Endothelial cell of umbilical vein (primary cell): Measurements from ENCODE around the gene HHLA2. TPM values are rescaled to one million over a fixed set of nuclear protein-coding genes. Genes with fewer than 3 reads are reported as not detected.

Experiments
- BruUV-seq: library from RNA; stranded (reverse); fragments of 400-500 nt; replicated peaks from 2 replicates; lab custom pipeline; 2021; lab: Mats Ljungman, UMichigan
- CTCF ChIA-PET: fragments of 300-600, 350-600 bp; sonication (Branson Sonifier 250); formaldehyde crosslinking; loops from one replicate; lab custom pipeline; 2021; ENCODE audit warnings: antibody characterized with exemption, inconsistent platforms; lab: Charles Lee
- POLR2A ChIA-PET: fragments of 300-600, 350-600 bp; sonication (Branson Sonifier 250); formaldehyde crosslinking; loops from one replicate; lab custom pipeline; 2021; ENCODE audit warnings: antibody characterized with exemption, inconsistent platforms; lab: Charles Lee
- DNase-seq: peaks from one replicate; pipeline ENCODE4 v3.0.0-alpha.2; 2011; ENCODE audit warnings: low read depth, low spot score
- FAIRE-seq: peaks from 2 replicates; lab custom pipeline; 2011; peaks lifted over from hg19 to GRCh38; lab: Jason Lieb, UNC
- H2AFZ ChIP-seq: 2 replicates; pipeline ENCODE4 v1.6.0; 2012; ENCODE audit warnings: low read depth, low read length, control low read depth, inconsistent platforms
- H3K27ac ChIP-seq: 2 replicates; pipeline ENCODE4 v1.5.1; 2011; ENCODE audit warnings: low read depth, mild to moderate bottlenecking, control low read depth, low read length, moderate library complexity; ENCODE audit not compliant: insufficient read depth
- H3K27me3 ChIP-seq, 2 experiments: 2 replicates each; pipeline versions ENCODE4 v1.6.0 to v1.6.1; 2011; ENCODE audit warnings: low read length in 2 of 2, mixed read lengths in 1 of 2; ENCODE audit not compliant: control insufficient read depth in 2 of 2, insufficient read depth in 2 of 2
- H3K36me3 ChIP-seq, 2 experiments: 2 replicates in 1 of 2; 3 replicates in 1 of 2; pipeline ENCODE4 v1.5.1; 2011; ENCODE audit warnings: low read length in 2 of 2, mild to moderate bottlenecking in 1 of 2, moderate library complexity in 1 of 2; ENCODE audit not compliant: control insufficient read depth in 2 of 2, insufficient read depth in 2 of 2; ENCODE audit errors: extremely low read depth in 1 of 2
- H3K4me1 ChIP-seq: 3 replicates; pipeline ENCODE4 v1.5.1; 2011; ENCODE audit warnings: mild to moderate bottlenecking, low read length; ENCODE audit not compliant: control insufficient read depth, insufficient read depth; ENCODE audit errors: extremely low read depth
- H3K4me2 ChIP-seq: 2 replicates; pipeline ENCODE4 v1.6.1; 2011; ENCODE audit warnings: low read length, control low read depth, mixed read lengths; ENCODE audit not compliant: insufficient read depth
- H3K4me3 ChIP-seq, 3 experiments: fragments of 200-600 bp in 1 of 3; sonication (generic), shearing (Covaris generic) in 1 of 3; replicated peaks in 1 of 3; 2 replicates each; pipeline ENCODE4 v1.5.1; 2011 to 2016; ENCODE audit warnings: control low read depth in 3 of 3, low read length in 3 of 3, mild to moderate bottlenecking in 2 of 3, inconsistent platforms in 1 of 3, low read depth in 1 of 3, moderate library complexity in 1 of 3; ENCODE audit not compliant: insufficient read depth in 1 of 3
- H3K79me2 ChIP-seq: 2 replicates; pipeline ENCODE4 v1.6.0; 2012; ENCODE audit warnings: low read length, inconsistent platforms; ENCODE audit not compliant: control insufficient read depth, insufficient read depth
- H3K9ac ChIP-seq: replicated peaks from 2 replicates; pipeline ENCODE3; 2011; ENCODE audit warnings: low read length, control low read depth; ENCODE audit not compliant: insufficient read depth; ENCODE audit errors: extremely low read depth
- H3K9me1 ChIP-seq: replicated peaks from 3 replicates; pipeline ENCODE4 v1.6.0; 2011; ENCODE audit warnings: mild to moderate bottlenecking, low read length; ENCODE audit not compliant: control insufficient read depth, insufficient read depth; ENCODE audit errors: extremely low read depth
- H3K9me3 ChIP-seq: replicated peaks from 2 replicates; pipeline ENCODE4 v1.5.1; 2012; ENCODE audit warnings: low read length, inconsistent platforms; ENCODE audit not compliant: control insufficient read depth, insufficient read depth
- H4K20me1 ChIP-seq: replicated peaks from 2 replicates; pipeline ENCODE3; 2011; ENCODE audit warnings: mild to moderate bottlenecking, low read length; ENCODE audit not compliant: control insufficient read depth, insufficient read depth; ENCODE audit errors: extremely low read depth
- CTCF ChIP-seq, 2 donors: IDR thresholded peaks; 1 replicate in 1 of 2; 2 replicates in 1 of 2; pipeline ENCODE4 v1.5.1; 2011; ENCODE audit warnings: low read length in 2 of 2, mild to moderate bottlenecking in 2 of 2, moderate library complexity in 2 of 2, control low read depth in 1 of 2, inconsistent platforms in 1 of 2, low read depth in 1 of 2; ENCODE audit not compliant: insufficient read depth in 1 of 2; ENCODE audit errors: extremely low read depth in 1 of 2
- EZH2 ChIP-seq: IDR thresholded peaks from 2 replicates; pipeline ENCODE4 v1.6.1; 2012; ENCODE audit warnings: borderline replicate concordance, low read depth, mild to moderate bottlenecking, moderate library complexity, low read length, inconsistent platforms; ENCODE audit not compliant: severe bottlenecking
- FOS ChIP-seq: IDR thresholded peaks from 2 replicates; pipeline ENCODE4 v1.6.1; 2011; ENCODE audit warnings: mild to moderate bottlenecking, low read length, moderate library complexity, borderline replicate concordance; ENCODE audit not compliant: insufficient read depth
- GATA2 ChIP-seq: IDR thresholded peaks from 2 replicates; pipeline ENCODE4 v1.7.0; 2011; ENCODE audit warnings: low read depth, mild to moderate bottlenecking, moderate library complexity, mixed read lengths, low read length; ENCODE audit not compliant: insufficient read length, insufficient read depth
- JUN ChIP-seq: IDR thresholded peaks from 2 replicates; pipeline ENCODE4 v1.6.1; 2011; ENCODE audit warnings: borderline replicate concordance, low read depth; ENCODE audit not compliant: insufficient read length, insufficient read depth
- MAX ChIP-seq: IDR thresholded peaks from 2 replicates; pipeline ENCODE4 v1.6.1; 2011; ENCODE audit not compliant: insufficient read depth, insufficient read length
- MYC ChIP-seq: IDR thresholded peaks from one replicate; pipeline ENCODE4 v1.6.1; 2011; ENCODE audit warnings: mild to moderate bottlenecking, low read depth, low read length
- POLR2A ChIP-seq: IDR thresholded peaks from 2 replicates; pipeline ENCODE4 v1.6.1; 2012; ENCODE audit warnings: low read depth, mild to moderate bottlenecking, control low read depth, low read length
- POLR2AphosphoS5 ChIP-seq: IDR thresholded peaks from 2 replicates; pipeline ENCODE4 v1.6.1; 2012; ENCODE audit warnings: low read depth, mild to moderate bottlenecking, control low read depth, low read length, moderate library complexity; ENCODE audit not compliant: insufficient read depth
- dilution Hi-C: fragments of 300-500 bp; cut with MboI; formaldehyde crosslinking; loops from one replicate; pipeline ENCODE4 v1.15.0; 2019; ENCODE audit warnings: low sequenced_read_pairs; ENCODE audit not compliant: extremely low pct_ligation_motif_present
- intact Hi-C: fragments of 100-400 bp; cut with micrococcal nuclease; formaldehyde crosslinking; loops from one replicate; pipeline ENCODE4 v1.10.0; 2022
- polyA plus RNA-seq, 4 experiments: library from polyadenylated mRNA; depleted of rRNA in 3 of 4; stranded (reverse) in 3 of 4; unstranded in 1 of 4; fragments of >200 nt; gene quantifications; 2 replicates each; pipeline versions ENCODE4 v1.2.1 to v1.2.3, GENCODE V29; 2011 to 2012; ENCODE audit warnings: missing spikeins in 1 of 4
- total RNA-seq: library from RNA; stranded (reverse); gene quantifications from 2 replicates; pipeline ENCODE4 v1.2.3, GENCODE V29; 2021

Gene HHLA2
- total and polyA plus RNA-seq, 2 donors (not counting 3 experiments of a cell fraction or from before 2014, with no cell fraction given), result not detected

- TF ChIP-seq MAX (no peak), POLR2AphosphoS5 (no peak), CTCF (IDR thresholded peaks at IDR 0.05; ENCODE audit: extremely low read depth in 1 of 2, insufficient read depth in 1 of 2, low read depth in 1 of 2, low read length in 2 of 2) (no peak), POLR2A (no peak), MYC (no peak), EZH2 (no peak), FOS (no peak), GATA2 (no peak), JUN (no peak)
- Histone ChIP-seq H3K9me3 (no peaks in the 10 kb centered on the region), H3K27me3 (peaks cover 3 to 4% of the 10 kb centered on the region in 2 experiments), H4K20me1 (no peaks in the 10 kb centered on the region), H3K36me3 (no peaks in the 10 kb centered on the region), H3K4me3 (no peak overlapping the region), H2AFZ (no peak overlapping the region), H3K9ac (no peak overlapping the region), H3K27ac (no peak overlapping the region), H3K79me2 (no peaks in the 10 kb centered on the region), H3K4me2 (no peak overlapping the region), H3K4me1 (no peaks in the 10 kb centered on the region), H3K9me1 (no peaks in the 10 kb centered on the region)
- POLR2A ChIA-PET, result no interaction called here
- intact Hi-C loops, result no loop called here
- FAIRE-seq (no peak), DNase-seq (no peak)
- dilution Hi-C loops, result no loop called here
- BruUV-seq, result no TSS peak
- CTCF ChIA-PET, result interaction anchor here (1.0 kb wide), 1 partner anchor 12 kb away, joined by 3 read pairs; no protein-coding TSS in a partner anchor
Observed at GRCh38 chr3:108357042-108357441, 60.7 kb downstream of the HHLA2 start.
